Stimulated activated CD4-positive, alpha-beta T cell treated with anti-CD3 and anti-CD28 coated beads, Interleukin-15, amount 100 ng/mL, for 1 hour (primary cell): Measurements from ENCODE around the gene GNB1L.

Experiments used
- DNase-seq, 2 donors: peaks; one replicate each; pipeline ENCODE4 v3.0.0-alpha.2; 2020; ENCODE audit warnings: low read depth in 1 of 2, low spot score in 1 of 2

GNB1L gene

GRCh38 chr22:19876314-19876940 lies 21.8 kb upstream of the GNB1L start:
- DNase-seq = no peak

GRCh38 chr22:19875531-19876313 lies 21.0 kb upstream of the GNB1L start:
- no peak for DNase-seq

GRCh38 chr22:19875061-19875530 lies 20.4 kb upstream of the GNB1L start:
- DNase-seq = no peak

- no peak for DNase-seq
Measured at GRCh38 chr22:19874307-19875060, 19.8 kb upstream of the GNB1L start.

- DNase-seq = no peak
Measured at GRCh38 chr22:19873960-19874306, 19.3 kb upstream of the GNB1L start.

- DNase-seq = no peak
Measured at GRCh38 chr22:19873138-19873959, 18.7 kb upstream of the GNB1L start.

GRCh38 chr22:19872779-19873137 lies 18.1 kb upstream of the GNB1L start:
- DNase-seq = no peak

- DNase-seq = peak in 1 of 2 donors; percentile 1
Measured at GRCh38 chr22:19871845-19872778, 17.4 kb upstream of the GNB1L start.

- DNase-seq = peak in 1 of 2 donors; percentile 1
Measured at GRCh38 chr22:19871023-19871844, 16.6 kb upstream of the GNB1L start.

- DNase-seq = peak in 1 of 2 donors; percentile 1
Measured at GRCh38 chr22:19870153-19871022, 15.7 kb upstream of the GNB1L start.

GRCh38 chr22:19869497-19870152 lies 15.0 kb upstream of the GNB1L start:
- DNase-seq = peak in 1 of 2 donors; percentile 0

- DNase-seq = no peak
Measured at GRCh38 chr22:19868773-19869471, 14.2 kb upstream of the GNB1L start.

GRCh38 chr22:19868333-19868732 lies 13.7 kb upstream of the GNB1L start:
- no peak for DNase-seq

- no peak for DNase-seq
Measured at GRCh38 chr22:19867617-19868016, 12.9 kb upstream of the GNB1L start.

GRCh38 chr22:19866665-19867009 lies 12.0 kb upstream of the GNB1L start:
- DNase-seq = no peak

- no peak for DNase-seq
Measured at GRCh38 chr22:19865141-19865829, 10.6 kb upstream of the GNB1L start.
